Thoracic aorta (tissue), 2 donors: ENCODE measurements around the gene CFAP100. TPM values are rescaled to one million over a fixed set of nuclear protein-coding genes. Genes with fewer than 3 reads are reported as not detected.

ENCODE experiments used
- ATAC-seq: fragments of 150-250 bp; one replicate; pipeline ENCODE4 v1.8.0; 2017; ENCODE audit warnings: low read depth; ENCODE audit not compliant: insufficient number of reproducible peaks, low FRiP score
- DNase-seq: peaks from one replicate; pipeline ENCODE4 v3.0.0-alpha.2; 2020; ENCODE audit warnings: low spot score
- H3K27ac ChIP-seq, 2 donors: fragments of 200-600 bp; sonication (generic); 1 replicate in 1 of 2; 2 replicates in 1 of 2; pipeline ENCODE4 v1.5.1; 2016; ENCODE audit warnings: mild to moderate bottlenecking in 2 of 2, moderate library complexity in 2 of 2
- H3K27me3 ChIP-seq: fragments of 200-600 bp; sonication (generic); replicated peaks from 2 replicates; pipeline ENCODE4 v1.6.0; 2016; ENCODE audit warnings: mild to moderate bottlenecking; ENCODE audit not compliant: insufficient read depth
- H3K36me3 ChIP-seq: fragments of 200-600 bp; sonication (generic); one replicate; pipeline ENCODE4 v1.5.1; 2016
- H3K4me1 ChIP-seq, 2 donors: fragments of 200-600 bp; sonication (generic); 1 replicate in 1 of 2; 2 replicates in 1 of 2; pipeline versions ENCODE4 v1.5.1 to v1.6.0; 2016; ENCODE audit warnings: low read depth in 2 of 2, mild to moderate bottlenecking in 1 of 2; ENCODE audit not compliant: control insufficient read depth in 1 of 2
- H3K4me3 ChIP-seq: fragments of 200-600 bp; sonication (generic); 2 replicates; pipeline ENCODE4 v1.5.1; 2016; ENCODE audit warnings: mild to moderate bottlenecking
- H3K9me3 ChIP-seq: fragments of 200-600 bp; sonication (generic); 2 replicates; pipeline ENCODE4 v1.5.1; 2016
- CTCF ChIP-seq: fragments of 200-600 bp; sonication (generic); IDR thresholded peaks from one replicate; pipeline ENCODE4 v1.5.1; 2019; ENCODE audit warnings: antibody characterized with exemption
- total RNA-seq, 2 donors: library from RNA; depleted of rRNA; stranded (reverse); fragments of >200 nt; gene quantifications; one replicate each; pipeline versions ENCODE4 v1.1.0 to v1.2.3, GENCODE V29; 2016

CFAP100 gene
- total RNA-seq, 2 donors from 2014 or later: not detected

- no peaks in the 10 kb centered on the region for H3K27me3 ChIP-seq
- no peak for TF ChIP-seq CTCF
- ATAC-seq: no peak
- no peaks in the 10 kb centered on the region for H3K36me3 ChIP-seq
- H3K27ac ChIP-seq: no peak overlapping the region
- no peak for DNase-seq
- H3K4me3 ChIP-seq: no peak overlapping the region
- peaks cover 0 to 20% of the 10 kb centered on the region in 2 donors for H3K4me1 ChIP-seq
- no peaks in the 10 kb centered on the region for H3K9me3 ChIP-seq
Observed at GRCh38 chr3:126390201-126390600, 4.5 kb upstream of the CFAP100 start.

GRCh38 chr3:126390751-126391150, 4.0 kb upstream of the CFAP100 start:
- H3K27ac ChIP-seq: no peak overlapping the region
- H3K27me3 ChIP-seq: no peaks in the 10 kb centered on the region

GRCh38 chr3:126391631-126392030, 3.1 kb upstream of the CFAP100 start:
- no peak for TF ChIP-seq CTCF
- Histone ChIP-seq H3K27ac (no peak overlapping the region), H3K4me3 (no peak overlapping the region), H3K9me3 (no peaks in the 10 kb centered on the region), H3K27me3 (no peaks in the 10 kb centered on the region), H3K36me3 (no peaks in the 10 kb centered on the region), H3K4me1 (peaks cover 0 to 20% of the 10 kb centered on the region in 2 donors)
- ATAC-seq: no peak
- DNase-seq: no peak

More at GRCh38 chr3:126390751-126391150, 4.0 kb upstream of the CFAP100 start:
- DNase-seq (no peak), ATAC-seq (no peak)
- H3K9me3 ChIP-seq: no peaks in the 10 kb centered on the region
- H3K4me1 ChIP-seq: peaks cover 0 to 20% of the 10 kb centered on the region in 2 donors
- no peak for TF ChIP-seq CTCF
- no peak overlapping the region for H3K4me3 ChIP-seq
- no peaks in the 10 kb centered on the region for H3K36me3 ChIP-seq

- no peak for ATAC-seq
- no peak for TF ChIP-seq CTCF
- H3K4me1 ChIP-seq: peaks cover 0 to 20% of the 10 kb centered on the region in 2 donors
- no peaks in the 10 kb centered on the region for H3K36me3 ChIP-seq
- no peaks in the 10 kb centered on the region for H3K27me3 ChIP-seq
- no peak overlapping the region for H3K4me3 ChIP-seq
- H3K9me3 ChIP-seq: no peaks in the 10 kb centered on the region
- DNase-seq: no peak
- no peak overlapping the region for H3K27ac ChIP-seq
Observed at GRCh38 chr3:126392246-126392645, 2.5 kb upstream of the CFAP100 start.

- Histone ChIP-seq H3K4me1 (peaks cover 0 to 17% of the 10 kb centered on the region in 2 donors), H3K27ac (no peak overlapping the region), H3K27me3 (no peaks in the 10 kb centered on the region), H3K4me3 (no peak overlapping the region), H3K36me3 (no peaks in the 10 kb centered on the region), H3K9me3 (no peaks in the 10 kb centered on the region)
- ATAC-seq (no peak), DNase-seq (no peak)
- no peak for TF ChIP-seq CTCF
Observed at GRCh38 chr3:126393563-126393962, 1.1 kb upstream of the CFAP100 start.
